WTC11 (cell line): ENCODE measurements around the gene SLC2A4RG. TPM values are rescaled to one million over a fixed set of nuclear protein-coding genes. Genes with fewer than 3 reads are reported as not detected.

ENCODE experiments used
- ATAC-seq: fragments of 200-7000 bp; cut with Tn5 transposase; 2 replicates; pipeline ENCODE4 v1.10.0; 2021; ENCODE audit warnings: mild to moderate bottlenecking, moderate library complexity
- CTCF ChIA-PET: fragments of 300-600 bp; sonication (Branson Sonifier 250); formaldehyde crosslinking; loops from one replicate; lab custom pipeline; 2021; ENCODE audit warnings: antibody characterized with exemption; lab: Charles Lee
- POLR2A ChIA-PET: fragments of 350-600 bp; sonication (Branson Sonifier 250); formaldehyde crosslinking; loops from one replicate; lab custom pipeline; 2021; ENCODE audit warnings: antibody characterized with exemption; lab: Charles Lee
- DNase-seq: peaks from one replicate; pipeline ENCODE4 v3.0.0; 2021; ENCODE audit warnings: low spot score
- H3K27ac Mint-ChIP-seq: 2 replicates; pipeline ENCODE4 v1.8.0; 2021; ENCODE audit warnings: mixed read lengths
- H3K27me3 Mint-ChIP-seq: 2 replicates; pipeline ENCODE4 v1.8.0; 2021; ENCODE audit warnings: low read depth, mild to moderate bottlenecking, moderate library complexity, mixed read lengths
- H3K36me3 Mint-ChIP-seq: 2 replicates; pipeline ENCODE4 v1.8.0; 2021; ENCODE audit warnings: mixed read lengths
- H3K4me1 Mint-ChIP-seq: 2 replicates; pipeline ENCODE4 v1.8.0; 2022; ENCODE audit warnings: mixed read lengths
- H3K4me3 Mint-ChIP-seq: 2 replicates; pipeline ENCODE4 v1.8.0; 2021; ENCODE audit warnings: mild to moderate bottlenecking, moderate library complexity, mixed read lengths
- H3K9me3 Mint-ChIP-seq: 2 replicates; pipeline ENCODE4 v1.8.0; 2021; ENCODE audit warnings: mixed read lengths
- ETV6 ChIP-seq: sonication (generic); formaldehyde crosslinking; IDR thresholded peaks from 2 replicates; pipeline ENCODE4 v1.8.1; 2022; ENCODE audit warnings: mild to moderate bottlenecking, missing genetic modification reagents
- GRHL2 ChIP-seq: fragments of 250-450 bp; sonication (Bioruptor Pico); IDR thresholded peaks from 2 replicates; pipeline ENCODE4 v1.8.0; 2022; ENCODE audit warnings: mild to moderate bottlenecking, moderate library complexity; ENCODE audit not compliant: insufficient replicate concordance, severe bottlenecking
- NFATC4 ChIP-seq: fragments of 250-450 bp; sonication (Bioruptor Pico); IDR thresholded peaks from 2 replicates; pipeline ENCODE4 v1.9.0; 2021; ENCODE audit warnings: mild to moderate bottlenecking
- OVOL2 ChIP-seq: fragments of 250-450 bp; sonication (Bioruptor Pico); IDR thresholded peaks from 2 replicates; pipeline ENCODE4 v1.9.0; 2021; ENCODE audit warnings: mild to moderate bottlenecking, borderline replicate concordance
- PREB ChIP-seq: sonication (generic); formaldehyde crosslinking; IDR thresholded peaks from 2 replicates; pipeline ENCODE4 v1.8.1; 2022; ENCODE audit warnings: mild to moderate bottlenecking, missing genetic modification reagents, moderate library complexity, borderline replicate concordance
- PRRX2 ChIP-seq: fragments of 250-450 bp; sonication (Bioruptor Pico); IDR thresholded peaks from 2 replicates; pipeline ENCODE4 v1.8.0; 2021; ENCODE audit warnings: mild to moderate bottlenecking
- SOX15 ChIP-seq: fragments of 250-450 bp; sonication (Bioruptor Pico); IDR thresholded peaks from 2 replicates; pipeline ENCODE4 v1.9.0; 2021; ENCODE audit warnings: mild to moderate bottlenecking
- SP1 ChIP-seq: sonication (generic); formaldehyde crosslinking; conservative IDR thresholded peaks from 2 replicates; pipeline ENCODE4 v1.8.1; 2022; ENCODE audit warnings: missing genetic modification reagents
- USF1 ChIP-seq: sonication (generic); formaldehyde crosslinking; IDR thresholded peaks from 2 replicates; pipeline ENCODE4 v1.8.0; 2022; ENCODE audit warnings: mild to moderate bottlenecking, missing genetic modification reagents
- ZNF121 ChIP-seq: sonication (generic); formaldehyde crosslinking; IDR thresholded peaks from 2 replicates; pipeline ENCODE4 v1.8.0; 2023; ENCODE audit warnings: missing genetic modification reagents
- ZNF263 ChIP-seq: sonication (generic); formaldehyde crosslinking; IDR thresholded peaks from 2 replicates; pipeline ENCODE4 v1.8.1; 2022; ENCODE audit warnings: low read depth, mild to moderate bottlenecking, moderate library complexity, missing genetic modification reagents
- ZNF281 ChIP-seq: sonication (generic); formaldehyde crosslinking; IDR thresholded peaks from 2 replicates; pipeline ENCODE4 v1.8.0; 2023; ENCODE audit warnings: mild to moderate bottlenecking, missing genetic modification reagents
- total RNA-seq: library from RNA; stranded (reverse); gene quantifications from 3 replicates; pipeline ENCODE4 v1.2.3, GENCODE V29; 2021
- TF ChIP-seq, protein P1 (sequence below): sonication (generic); formaldehyde crosslinking; IDR thresholded peaks from 2 replicates; pipeline ENCODE4 v1.8.1; 2023; ENCODE audit warnings: mild to moderate bottlenecking, missing genetic modification reagents, moderate library complexity
- TF ChIP-seq, protein P2 (sequence below): fragments of 250-450 bp; sonication (Bioruptor Pico); IDR thresholded peaks from 2 replicates; pipeline ENCODE4 v1.9.0; 2021; ENCODE audit warnings: mild to moderate bottlenecking, borderline replicate concordance
- TF ChIP-seq, protein P3 (sequence below): fragments of 250-450 bp; sonication (Bioruptor Pico); IDR thresholded peaks from 2 replicates; pipeline ENCODE4 v1.8.0; 2021; ENCODE audit warnings: mild to moderate bottlenecking
- TF ChIP-seq, protein P4 (sequence below): fragments of 200-600 bp; IDR thresholded peaks from 2 replicates; pipeline ENCODE4 v1.8.0; 2022; ENCODE audit warnings: antibody characterized with exemption

The SLC2A4RG gene
- total RNA-seq, 1 experiment from 2014 or later: 43.3 TPM

GRCh38 chr20:63765902-63766301 is 26.3 kb downstream of the SLC2A4RG start:
- no peak for ATAC-seq
- Mint-ChIP-seq H3K4me1 (no peaks in the 10 kb centered on the region), H3K27ac (no peak overlapping the region; the same call in 1 of the 2 replicates), H3K27me3 (no peaks in the 10 kb centered on the region), H3K9me3 (no peaks in the 10 kb centered on the region), H3K36me3 (0 out of 2 replicates have a peak, but pooled peaks cover 2% of the 10 kb centered on the region), H3K4me3 (no peak overlapping the region)
- ChIA-PET CTCF (interaction anchor here (0.8 to 5.2 kb wide), 2 partner anchors 9 to 228 kb away, joined by 5 to 24 read pairs; no protein-coding TSS in a partner anchor), POLR2A (no interaction called here)
- TF ChIP-seq SOX15 (CRISPR knock-in tag) (no peak), NFATC4 (CRISPR knock-in tag) (no peak), ETV6 (no peak), ZNF263 (CRISPR knock-in tag) (no peak), OVOL2 (CRISPR knock-in tag) (no peak), SP1 (CRISPR knock-in tag) (no peak), GRHL2 (no peak), PREB (no peak), ZNF121 (CRISPR knock-in tag) (no peak), ZNF281 (no peak), USF1 (no peak), PRRX2 (CRISPR knock-in tag) (no peak)
- TF ChIP-seq, protein P1, sequence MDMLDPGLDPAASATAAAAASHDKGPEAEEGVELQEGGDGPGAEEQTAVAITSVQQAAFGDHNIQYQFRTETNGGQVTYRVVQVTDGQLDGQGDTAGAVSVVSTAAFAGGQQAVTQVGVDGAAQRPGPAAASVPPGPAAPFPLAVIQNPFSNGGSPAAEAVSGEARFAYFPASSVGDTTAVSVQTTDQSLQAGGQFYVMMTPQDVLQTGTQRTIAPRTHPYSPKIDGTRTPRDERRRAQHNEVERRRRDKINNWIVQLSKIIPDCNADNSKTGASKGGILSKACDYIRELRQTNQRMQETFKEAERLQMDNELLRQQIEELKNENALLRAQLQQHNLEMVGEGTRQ (CRISPR knock-in tag): no peak
- TF ChIP-seq, protein P2, sequence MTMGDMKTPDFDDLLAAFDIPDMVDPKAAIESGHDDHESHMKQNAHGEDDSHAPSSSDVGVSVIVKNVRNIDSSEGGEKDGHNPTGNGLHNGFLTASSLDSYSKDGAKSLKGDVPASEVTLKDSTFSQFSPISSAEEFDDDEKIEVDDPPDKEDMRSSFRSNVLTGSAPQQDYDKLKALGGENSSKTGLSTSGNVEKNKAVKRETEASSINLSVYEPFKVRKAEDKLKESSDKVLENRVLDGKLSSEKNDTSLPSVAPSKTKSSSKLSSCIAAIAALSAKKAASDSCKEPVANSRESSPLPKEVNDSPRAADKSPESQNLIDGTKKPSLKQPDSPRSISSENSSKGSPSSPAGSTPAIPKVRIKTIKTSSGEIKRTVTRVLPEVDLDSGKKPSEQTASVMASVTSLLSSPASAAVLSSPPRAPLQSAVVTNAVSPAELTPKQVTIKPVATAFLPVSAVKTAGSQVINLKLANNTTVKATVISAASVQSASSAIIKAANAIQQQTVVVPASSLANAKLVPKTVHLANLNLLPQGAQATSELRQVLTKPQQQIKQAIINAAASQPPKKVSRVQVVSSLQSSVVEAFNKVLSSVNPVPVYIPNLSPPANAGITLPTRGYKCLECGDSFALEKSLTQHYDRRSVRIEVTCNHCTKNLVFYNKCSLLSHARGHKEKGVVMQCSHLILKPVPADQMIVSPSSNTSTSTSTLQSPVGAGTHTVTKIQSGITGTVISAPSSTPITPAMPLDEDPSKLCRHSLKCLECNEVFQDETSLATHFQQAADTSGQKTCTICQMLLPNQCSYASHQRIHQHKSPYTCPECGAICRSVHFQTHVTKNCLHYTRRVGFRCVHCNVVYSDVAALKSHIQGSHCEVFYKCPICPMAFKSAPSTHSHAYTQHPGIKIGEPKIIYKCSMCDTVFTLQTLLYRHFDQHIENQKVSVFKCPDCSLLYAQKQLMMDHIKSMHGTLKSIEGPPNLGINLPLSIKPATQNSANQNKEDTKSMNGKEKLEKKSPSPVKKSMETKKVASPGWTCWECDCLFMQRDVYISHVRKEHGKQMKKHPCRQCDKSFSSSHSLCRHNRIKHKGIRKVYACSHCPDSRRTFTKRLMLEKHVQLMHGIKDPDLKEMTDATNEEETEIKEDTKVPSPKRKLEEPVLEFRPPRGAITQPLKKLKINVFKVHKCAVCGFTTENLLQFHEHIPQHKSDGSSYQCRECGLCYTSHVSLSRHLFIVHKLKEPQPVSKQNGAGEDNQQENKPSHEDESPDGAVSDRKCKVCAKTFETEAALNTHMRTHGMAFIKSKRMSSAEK: no peak
- TF ChIP-seq, protein P3, sequence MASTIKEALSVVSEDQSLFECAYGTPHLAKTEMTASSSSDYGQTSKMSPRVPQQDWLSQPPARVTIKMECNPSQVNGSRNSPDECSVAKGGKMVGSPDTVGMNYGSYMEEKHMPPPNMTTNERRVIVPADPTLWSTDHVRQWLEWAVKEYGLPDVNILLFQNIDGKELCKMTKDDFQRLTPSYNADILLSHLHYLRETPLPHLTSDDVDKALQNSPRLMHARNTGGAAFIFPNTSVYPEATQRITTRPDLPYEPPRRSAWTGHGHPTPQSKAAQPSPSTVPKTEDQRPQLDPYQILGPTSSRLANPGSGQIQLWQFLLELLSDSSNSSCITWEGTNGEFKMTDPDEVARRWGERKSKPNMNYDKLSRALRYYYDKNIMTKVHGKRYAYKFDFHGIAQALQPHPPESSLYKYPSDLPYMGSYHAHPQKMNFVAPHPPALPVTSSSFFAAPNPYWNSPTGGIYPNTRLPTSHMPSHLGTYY (CRISPR knock-in tag): no peak
- TF ChIP-seq, protein P4, sequence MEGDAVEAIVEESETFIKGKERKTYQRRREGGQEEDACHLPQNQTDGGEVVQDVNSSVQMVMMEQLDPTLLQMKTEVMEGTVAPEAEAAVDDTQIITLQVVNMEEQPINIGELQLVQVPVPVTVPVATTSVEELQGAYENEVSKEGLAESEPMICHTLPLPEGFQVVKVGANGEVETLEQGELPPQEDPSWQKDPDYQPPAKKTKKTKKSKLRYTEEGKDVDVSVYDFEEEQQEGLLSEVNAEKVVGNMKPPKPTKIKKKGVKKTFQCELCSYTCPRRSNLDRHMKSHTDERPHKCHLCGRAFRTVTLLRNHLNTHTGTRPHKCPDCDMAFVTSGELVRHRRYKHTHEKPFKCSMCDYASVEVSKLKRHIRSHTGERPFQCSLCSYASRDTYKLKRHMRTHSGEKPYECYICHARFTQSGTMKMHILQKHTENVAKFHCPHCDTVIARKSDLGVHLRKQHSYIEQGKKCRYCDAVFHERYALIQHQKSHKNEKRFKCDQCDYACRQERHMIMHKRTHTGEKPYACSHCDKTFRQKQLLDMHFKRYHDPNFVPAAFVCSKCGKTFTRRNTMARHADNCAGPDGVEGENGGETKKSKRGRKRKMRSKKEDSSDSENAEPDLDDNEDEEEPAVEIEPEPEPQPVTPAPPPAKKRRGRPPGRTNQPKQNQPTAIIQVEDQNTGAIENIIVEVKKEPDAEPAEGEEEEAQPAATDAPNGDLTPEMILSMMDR: no peak
- DNase-seq: no peak
